ENCODE measurements around the gene SGTA.

- TF ChIP-seq YY1 (IDR thresholded peaks at IDR 0.05; ENCODE audit: extremely low read depth, insufficient replicate concordance, low read depth, low read length) (no peak), CTCF (IDR thresholded peaks at IDR 0.05 in 2 of 3, conservative IDR thresholded peaks at IDR 0.05 in 1 of 3; ENCODE audit: borderline replicate concordance in 1 of 3, insufficient read depth in 1 of 3, low read depth in 2 of 3, low read length in 2 of 3) (no peak), SIN3A (IDR thresholded peaks at IDR 0.05; ENCODE audit: low read depth) (no peak), JUND (IDR thresholded peaks at IDR 0.05) (no peak), ZNF274 (IDR thresholded peaks at IDR 0.05; ENCODE audit: low read depth, low read length) (no peak), CBX3 (IDR thresholded peaks at IDR 0.05; ENCODE audit: low read depth) (no peak), POLR2AphosphoS5 (IDR thresholded peaks at IDR 0.05; ENCODE audit: low read depth, low read length) (no peak), ZFX (IDR thresholded peaks at IDR 0.05) (no peak), EZH2phosphoT487 (IDR thresholded peaks at IDR 0.05; ENCODE audit: borderline replicate concordance) (no peak), EZH2 (IDR thresholded peaks at IDR 0.05) (no peak), MAX (IDR thresholded peaks at IDR 0.05) (no peak), ATF3 (IDR thresholded peaks at IDR 0.05) (no peak), CEBPB (IDR thresholded peaks at IDR 0.05; ENCODE audit: low read depth) (no peak), RAD21 (IDR thresholded peaks at IDR 0.05; ENCODE audit: low read depth) (no peak)
These were observed 16.3 kb downstream of the SGTA start for GRCh38 chr19:2766594-2767372.

All from HCT116 (cell line).